ENCODE results near the gene PIGP. TPM values are rescaled to one million over a fixed set of nuclear protein-coding genes. Genes with fewer than 3 reads are reported as not detected.

The PIGP gene
- total and polyA plus RNA-seq, 9 donors: 13.8 to 78.7 (median 21.0) TPM

- Histone ChIP-seq H3K4me3 (peak overlapping the region; percentile 92), H3K36me3 (no peaks in the 10 kb centered on the region), H3K4me1 (ENCODE audit: insufficient read depth) (no peaks in the 10 kb centered on the region), H3K27ac (peak overlapping the region; percentile 92 to 97), H3K27me3 (no peaks in the 10 kb centered on the region), H3K9me3 (no peaks in the 10 kb centered on the region)
- 0 to 3% (median 1%) methylated on average over 13 of the region's 13 CpGs for WGBS, 3 donors
- no peak for TF ChIP-seq EP300 (IDR thresholded peaks at IDR 0.05)
- TF ChIP-seq CTCF (IDR thresholded peaks at IDR 0.05): no peak
- TF ChIP-seq POLR2A (IDR thresholded peaks at IDR 0.05): no peak
- peak in 1 of 5 donors; percentile 61 for DNase-seq
- intact Hi-C loops (cut with DNase I): loop anchor here in 2 of 4 donors (5.0 kb wide), 3 partner anchors 107 to 293 kb away; partner anchors contain the start of genes DYRK1A (in 1 of the 2), HLCS (in 1 of the 2) and VPS26C (in 1 of the 2)
Measured at GRCh38 chr21:37074197-37074510, 1.3 kb upstream of the PIGP start.

GRCh38 chr21:37073417-37074196 is 736 bp upstream of the PIGP start:
- Histone ChIP-seq H3K27me3 (no peaks in the 10 kb centered on the region), H3K4me1 (ENCODE audit: insufficient read depth) (no peaks in the 10 kb centered on the region), H3K4me3 (peak overlapping the region; percentile 92), H3K9me3 (no peaks in the 10 kb centered on the region), H3K27ac (peak overlapping the region; percentile 92 to 97), H3K36me3 (no peaks in the 10 kb centered on the region)
- WGBS, 3 donors: 0% methylated on average over 48 to 70 of the region's 70 CpGs
- TF ChIP-seq CTCF (IDR thresholded peaks at IDR 0.05) (peak in 1 of 3 donors; percentile 31), EP300 (IDR thresholded peaks at IDR 0.05) (no peak)
- intact Hi-C loops (cut with DNase I): loop anchor here in 3 of 4 donors (2.0 to 5.0 kb wide), 4 partner anchors 106 to 294 kb away; partner anchors contain the start of genes DYRK1A (in 2 of the 3), HLCS (in 1 of the 3) and VPS26C (in 1 of the 3)
- DNase-seq: peak; percentile 53 to 80 (median 73)

GRCh38 chr21:37072274-37072987 is 440 bp downstream of the PIGP start:
- 0 to 1% (median 0%) methylated on average over 36 to 54 of the region's 54 CpGs for WGBS, 3 donors
- H3K36me3 ChIP-seq: no peaks in the 10 kb centered on the region
- peak overlapping the region; percentile 92 for H3K4me3 ChIP-seq
- no peaks in the 10 kb centered on the region for H3K27me3 ChIP-seq
- DNase-seq: peak in 4 of 5 donors; percentile 78 to 88 (median 84)
- peak overlapping the region; percentile 92 to 97 for H3K27ac ChIP-seq
- H3K4me1 ChIP-seq (ENCODE audit: insufficient read depth): no peaks in the 10 kb centered on the region
- TF ChIP-seq CTCF (IDR thresholded peaks at IDR 0.05) (peak in 2 of 3 donors; percentile 11), EP300 (IDR thresholded peaks at IDR 0.05) (no peak)
- intact Hi-C loops (cut with DNase I): loop anchor here in 3 of 4 donors (2.0 to 5.0 kb wide), 4 partner anchors 105 to 295 kb away; partner anchors contain the start of genes DYRK1A (in 2 of the 3), HLCS (in 1 of the 3) and VPS26C (in 1 of the 3)
- no peaks in the 10 kb centered on the region for H3K9me3 ChIP-seq

- peak; percentile 60 to 81 (median 68) for DNase-seq
- Histone ChIP-seq H3K27me3 (no peaks in the 10 kb centered on the region), H3K4me3 (peak overlapping the region; percentile 92), H3K9me3 (no peaks in the 10 kb centered on the region), H3K36me3 (no peaks in the 10 kb centered on the region), H3K27ac (peak overlapping the region; percentile 92 to 97), H3K4me1 (ENCODE audit: insufficient read depth) (no peaks in the 10 kb centered on the region)
- 7 to 11% (median 9%) methylated on average over 12 of the region's 12 CpGs for WGBS, 3 donors
- peak; percentile 49 for TF ChIP-seq POLR2A (IDR thresholded peaks at IDR 0.05)
- TF ChIP-seq EP300 (IDR thresholded peaks at IDR 0.05): no peak
- no peak for TF ChIP-seq CTCF (IDR thresholded peaks at IDR 0.05)
- intact Hi-C loops (cut with DNase I): loop anchor here in 3 of 4 donors (2.0 to 5.0 kb wide), 5 partner anchors 104 to 296 kb away; partner anchors contain the start of genes DYRK1A (in 2 of the 3), HLCS (in 1 of the 3) and VPS26C (in 1 of the 3)
Measured at GRCh38 chr21:37071561-37072273, 1.2 kb downstream of the PIGP start.

Measured in ovary (tissue), 9 donors.